ENCODE measurements around the gene ZNF442.

Gene ZNF442

GRCh38 chr19:12345197-12345596 is 20.3 kb downstream of the ZNF442 start:
- DNase-seq (ENCODE audit: low read depth) = no peak
- no peak overlapping the region for H3K4me3 ChIP-seq (ENCODE audit: low read length)
- TF ChIP-seq CTCF (conservative IDR thresholded peaks at IDR 0.05; ENCODE audit: low read depth, low read length) = no peak

GRCh38 chr19:12333162-12334159 is 32.0 kb downstream of the ZNF442 start, which contains the start of gene ZNF563:
TSS of gene ZNF563 (minus strand) at chr19:12333633. CDS start at chr19:12333482, 151 bp downstream.
- H3K4me3 ChIP-seq (ENCODE audit: low read length) = peak within 1 kb of the TSS; percentile 85
- no peak for TF ChIP-seq CTCF (conservative IDR thresholded peaks at IDR 0.05; ENCODE audit: low read depth, low read length)
- peak; percentile 63 for DNase-seq (ENCODE audit: low read depth)

- no peak for TF ChIP-seq CTCF (conservative IDR thresholded peaks at IDR 0.05; ENCODE audit: low read depth, low read length)
- no peak for DNase-seq (ENCODE audit: low read depth)
These were observed 34.1 kb downstream of the ZNF442 start for GRCh38 chr19:12331211-12331941.

GRCh38 chr19:12330340-12330739 is 35.1 kb downstream of the ZNF442 start:
- no peak for TF ChIP-seq CTCF (conservative IDR thresholded peaks at IDR 0.05; ENCODE audit: low read depth, low read length)
- no peak for DNase-seq (ENCODE audit: low read depth)
- H3K4me3 ChIP-seq (ENCODE audit: low read length) = no peak overlapping the region

More at GRCh38 chr19:12331211-12331941, 34.1 kb downstream of the ZNF442 start:
- no peak overlapping the region for H3K4me3 ChIP-seq (ENCODE audit: low read length)

GRCh38 chr19:12325690-12326089 is 39.8 kb downstream of the ZNF442 start:
- no peak for TF ChIP-seq CTCF (conservative IDR thresholded peaks at IDR 0.05; ENCODE audit: low read depth, low read length)
- H3K4me3 ChIP-seq (ENCODE audit: low read length) = no peak overlapping the region
- no peak for DNase-seq (ENCODE audit: low read depth)

GRCh38 chr19:12318782-12319413 is 46.6 kb downstream of the ZNF442 start:
- no peak for TF ChIP-seq CTCF (conservative IDR thresholded peaks at IDR 0.05; ENCODE audit: low read depth, low read length)
- no peak overlapping the region for H3K4me3 ChIP-seq (ENCODE audit: low read length)
- DNase-seq (ENCODE audit: low read depth) = no peak

All from retinal pigment epithelial cell (primary cell).